ENCODE data around the gene RELL1. TPM values are rescaled to one million over a fixed set of nuclear protein-coding genes. Genes with fewer than 3 reads are reported as not detected.

Gene RELL1
- total RNA-seq, 1 donor from 2014 or later = 23.1 TPM

DNA sequence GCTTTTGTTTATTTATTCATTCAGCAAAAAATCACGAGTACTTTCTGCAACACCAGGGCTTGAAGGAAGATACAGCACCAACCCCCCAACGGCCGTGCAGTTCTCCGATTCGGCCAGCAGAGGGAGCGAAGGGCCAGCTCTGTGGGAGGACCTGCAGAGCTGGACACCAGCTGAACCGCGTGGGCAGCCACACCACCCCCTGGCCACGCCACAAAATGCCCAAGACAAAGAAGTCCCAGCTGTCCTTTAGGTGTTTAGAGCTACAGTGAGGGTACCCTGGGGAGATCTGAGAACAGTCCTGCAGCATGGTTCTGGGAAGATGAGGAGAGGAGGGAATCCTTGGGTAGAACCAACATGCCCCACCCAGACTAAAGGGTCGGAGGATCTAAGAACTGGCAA is 83.1 kb downstream of the RELL1 start:
- no peaks in the 10 kb centered on the region for H4K20me1 ChIP-seq (ENCODE audit: insufficient read depth, low read length)
- H3K9me3 Mint-ChIP-seq (ENCODE audit: unreplicated experiment) = no peaks in the 10 kb centered on the region
- H2AFZ ChIP-seq (ENCODE audit: low read depth, low read length) = peak overlapping the region; percentile 61
- no peaks in the 10 kb centered on the region for H3K27me3 ChIP-seq (ENCODE audit: insufficient read depth, low read length)
- H3K79me2 ChIP-seq (ENCODE audit: insufficient read depth, low read length) = no peaks in the 10 kb centered on the region
- no peaks in the 10 kb centered on the region for H3K27me3 Mint-ChIP-seq (ENCODE audit: low read depth, unreplicated experiment)
- DNase-seq (ENCODE audit: low read depth) (peak; percentile 20), FAIRE-seq (no peak)
- no peak overlapping the region for H3K9ac ChIP-seq (ENCODE audit: low read length)
- no peaks in the 10 kb centered on the region for H3K4me1 ChIP-seq (ENCODE audit: insufficient read depth, low read length)
- no peak overlapping the region for H3K4me3 Mint-ChIP-seq (ENCODE audit: unreplicated experiment)
- TF ChIP-seq, protein P1, sequence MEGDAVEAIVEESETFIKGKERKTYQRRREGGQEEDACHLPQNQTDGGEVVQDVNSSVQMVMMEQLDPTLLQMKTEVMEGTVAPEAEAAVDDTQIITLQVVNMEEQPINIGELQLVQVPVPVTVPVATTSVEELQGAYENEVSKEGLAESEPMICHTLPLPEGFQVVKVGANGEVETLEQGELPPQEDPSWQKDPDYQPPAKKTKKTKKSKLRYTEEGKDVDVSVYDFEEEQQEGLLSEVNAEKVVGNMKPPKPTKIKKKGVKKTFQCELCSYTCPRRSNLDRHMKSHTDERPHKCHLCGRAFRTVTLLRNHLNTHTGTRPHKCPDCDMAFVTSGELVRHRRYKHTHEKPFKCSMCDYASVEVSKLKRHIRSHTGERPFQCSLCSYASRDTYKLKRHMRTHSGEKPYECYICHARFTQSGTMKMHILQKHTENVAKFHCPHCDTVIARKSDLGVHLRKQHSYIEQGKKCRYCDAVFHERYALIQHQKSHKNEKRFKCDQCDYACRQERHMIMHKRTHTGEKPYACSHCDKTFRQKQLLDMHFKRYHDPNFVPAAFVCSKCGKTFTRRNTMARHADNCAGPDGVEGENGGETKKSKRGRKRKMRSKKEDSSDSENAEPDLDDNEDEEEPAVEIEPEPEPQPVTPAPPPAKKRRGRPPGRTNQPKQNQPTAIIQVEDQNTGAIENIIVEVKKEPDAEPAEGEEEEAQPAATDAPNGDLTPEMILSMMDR (IDR thresholded peaks at IDR 0.05; ENCODE audit: insufficient read depth, low read depth, low read length) = peak; percentile 86
- TF ChIP-seq EZH2 (IDR thresholded peaks at IDR 0.05; ENCODE audit: insufficient read depth, low read length) = no peak
- no peak overlapping the region for H3K27ac ChIP-seq (ENCODE audit: low read depth, low read length)
- H3K4me1 Mint-ChIP-seq (ENCODE audit: low read depth, unreplicated experiment) = peaks cover 12% of the 10 kb centered on the region
- H3K9me3 ChIP-seq (ENCODE audit: insufficient read depth, low read depth, low read length) = no peaks in the 10 kb centered on the region
- H3K4me3 ChIP-seq (ENCODE audit: insufficient read depth, low read depth, low read length) = no peak overlapping the region
- no peak overlapping the region for H3K27ac Mint-ChIP-seq (ENCODE audit: unreplicated experiment)
- H3K4me2 ChIP-seq (ENCODE audit: low read length) = peak overlapping the region; percentile 49
- H3K36me3 Mint-ChIP-seq (ENCODE audit: low read depth, unreplicated experiment) = peaks cover 4% of the 10 kb centered on the region
- H3K36me3 ChIP-seq (ENCODE audit: insufficient read depth, low read length) = no peaks in the 10 kb centered on the region

DNA sequence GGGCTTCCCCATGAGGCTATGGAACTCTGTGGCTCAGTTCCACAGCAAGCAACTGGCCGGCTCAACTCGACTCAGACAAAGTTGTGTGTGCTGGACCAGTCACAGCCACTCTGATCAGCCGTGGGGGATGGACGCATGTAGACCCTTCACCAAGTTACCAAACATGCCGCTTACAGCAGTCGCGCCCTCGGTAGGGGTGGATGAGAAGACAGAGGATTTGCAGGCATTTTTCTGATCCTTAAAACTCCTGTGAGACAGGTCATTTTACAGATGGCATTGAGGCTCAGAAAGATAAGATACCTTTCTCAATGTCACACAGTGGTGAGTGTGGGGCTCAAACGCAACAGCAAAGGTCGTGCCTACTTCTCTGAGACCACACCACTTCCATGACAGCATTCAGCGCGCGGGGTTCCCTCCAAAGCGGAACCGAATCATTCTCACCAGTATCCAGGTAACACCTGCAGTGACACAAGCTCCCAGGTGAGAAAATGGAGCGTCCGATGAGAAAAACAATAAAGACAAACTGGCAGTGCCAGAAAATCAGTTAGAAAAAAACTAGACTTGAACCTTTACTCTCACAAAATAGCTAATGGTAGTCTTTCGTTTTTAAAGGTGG is 83.6 kb downstream of the RELL1 start:
- no peaks in the 10 kb centered on the region for H3K27me3 Mint-ChIP-seq (ENCODE audit: low read depth, unreplicated experiment)
- FAIRE-seq (no peak), DNase-seq (ENCODE audit: low read depth) (no peak)
- Histone ChIP-seq H3K9me3 (ENCODE audit: insufficient read depth, low read depth, low read length) (no peaks in the 10 kb centered on the region), H3K4me1 (ENCODE audit: insufficient read depth, low read length) (no peaks in the 10 kb centered on the region), H4K20me1 (ENCODE audit: insufficient read depth, low read length) (no peaks in the 10 kb centered on the region), H3K4me3 (ENCODE audit: insufficient read depth, low read depth, low read length) (no peak overlapping the region), H3K36me3 (ENCODE audit: insufficient read depth, low read length) (no peaks in the 10 kb centered on the region), H3K9ac (ENCODE audit: low read length) (no peak overlapping the region), H3K27me3 (ENCODE audit: insufficient read depth, low read length) (no peaks in the 10 kb centered on the region), H3K27ac (ENCODE audit: low read depth, low read length) (no peak overlapping the region), H3K4me2 (ENCODE audit: low read length) (no peak overlapping the region), H3K79me2 (ENCODE audit: insufficient read depth, low read length) (no peaks in the 10 kb centered on the region), H2AFZ (ENCODE audit: low read depth, low read length) (no peak overlapping the region)
- peaks cover 12% of the 10 kb centered on the region for H3K4me1 Mint-ChIP-seq (ENCODE audit: low read depth, unreplicated experiment)
- peaks cover 4% of the 10 kb centered on the region for H3K36me3 Mint-ChIP-seq (ENCODE audit: low read depth, unreplicated experiment)
- H3K27ac Mint-ChIP-seq (ENCODE audit: unreplicated experiment) = no peak overlapping the region
- no peaks in the 10 kb centered on the region for H3K9me3 Mint-ChIP-seq (ENCODE audit: unreplicated experiment)
- no peak overlapping the region for H3K4me3 Mint-ChIP-seq (ENCODE audit: unreplicated experiment)
- no peak for TF ChIP-seq EZH2 (IDR thresholded peaks at IDR 0.05; ENCODE audit: insufficient read depth, low read length)
- TF ChIP-seq, protein P1 (IDR thresholded peaks at IDR 0.05; ENCODE audit: insufficient read depth, low read depth, low read length) = no peak

DNA sequence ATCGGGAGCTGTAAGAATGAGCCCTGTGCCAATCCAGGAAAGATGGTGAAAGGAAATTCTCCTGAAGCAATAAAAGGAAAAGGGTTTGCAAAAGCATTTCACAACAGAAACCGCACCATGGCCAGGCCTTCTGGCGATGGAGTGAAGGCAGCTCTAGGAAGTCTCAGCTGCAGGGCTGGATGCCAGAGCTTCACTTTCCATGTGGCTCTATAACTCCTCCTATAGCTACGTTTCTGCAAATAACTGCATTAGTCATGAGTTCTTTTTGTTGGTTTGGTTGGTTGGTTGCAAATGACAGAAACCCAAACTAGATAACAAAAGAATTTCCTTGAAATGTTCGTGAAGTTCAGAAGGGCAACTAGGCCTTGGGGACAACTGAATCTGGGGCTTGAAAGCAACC is 84.6 kb downstream of the RELL1 start:
- Histone ChIP-seq H3K4me3 (ENCODE audit: insufficient read depth, low read depth, low read length) (no peak overlapping the region), H3K79me2 (ENCODE audit: insufficient read depth, low read length) (no peaks in the 10 kb centered on the region), H3K9me3 (ENCODE audit: insufficient read depth, low read depth, low read length) (no peaks in the 10 kb centered on the region), H3K4me2 (ENCODE audit: low read length) (no peak overlapping the region), H3K36me3 (ENCODE audit: insufficient read depth, low read length) (no peaks in the 10 kb centered on the region), H3K27me3 (ENCODE audit: insufficient read depth, low read length) (no peaks in the 10 kb centered on the region), H3K4me1 (ENCODE audit: insufficient read depth, low read length) (no peaks in the 10 kb centered on the region), H3K9ac (ENCODE audit: low read length) (no peak overlapping the region), H4K20me1 (ENCODE audit: insufficient read depth, low read length) (no peaks in the 10 kb centered on the region), H3K27ac (ENCODE audit: low read depth, low read length) (no peak overlapping the region), H2AFZ (ENCODE audit: low read depth, low read length) (no peak overlapping the region)
- Mint-ChIP-seq H3K27ac (ENCODE audit: unreplicated experiment) (no peak overlapping the region), H3K4me1 (ENCODE audit: low read depth, unreplicated experiment) (peaks cover 12% of the 10 kb centered on the region), H3K36me3 (ENCODE audit: low read depth, unreplicated experiment) (peaks cover 4% of the 10 kb centered on the region), H3K4me3 (ENCODE audit: unreplicated experiment) (no peak overlapping the region), H3K27me3 (ENCODE audit: low read depth, unreplicated experiment) (no peaks in the 10 kb centered on the region), H3K9me3 (ENCODE audit: unreplicated experiment) (no peaks in the 10 kb centered on the region)
- DNase-seq (ENCODE audit: low read depth) (peak; percentile 66), FAIRE-seq (no peak)
- TF ChIP-seq, protein P1 (IDR thresholded peaks at IDR 0.05; ENCODE audit: insufficient read depth, low read depth, low read length) = no peak
- TF ChIP-seq EZH2 (IDR thresholded peaks at IDR 0.05; ENCODE audit: insufficient read depth, low read length) = no peak
